GM19452 (cell line): ENCODE data around the gene CXorf58.
A peak's percentile ranks its signal among the peaks of the same experiment; 100 is the strongest.

Source experiments
- ATAC-seq: cut with Tn5 transposase; IDR thresholded peaks from one replicate; pipeline ENCODE4 v1.9.1; 2021; ENCODE audit not compliant: unreplicated experiment

The CXorf58 gene

GRCh38 chrX:23900220-23900797, 7.5 kb upstream of the CXorf58 start:
- no peak for ATAC-seq

- ATAC-seq = no peak
Measured at GRCh38 chrX:23901060-23901459, 6.7 kb upstream of the CXorf58 start.

- peak; percentile 58 for ATAC-seq
Measured at GRCh38 chrX:23901805-23902204, 6.0 kb upstream of the CXorf58 start.

GRCh38 chrX:23902419-23902818, 5.4 kb upstream of the CXorf58 start:
- no peak for ATAC-seq

GRCh38 chrX:23904096-23904495, 3.7 kb upstream of the CXorf58 start:
- no peak for ATAC-seq

GRCh38 chrX:23907111-23907497, 702 bp upstream of the CXorf58 start:
- no peak for ATAC-seq

- no peak for ATAC-seq
Measured at GRCh38 chrX:23908219-23909004, 606 bp downstream of the CXorf58 start.

- no peak for ATAC-seq
Measured at GRCh38 chrX:23911126-23911835, 3.5 kb downstream of the CXorf58 start.

- ATAC-seq = no peak
Measured at GRCh38 chrX:23919148-23919547, 11.3 kb downstream of the CXorf58 start.

- ATAC-seq = no peak
Measured at GRCh38 chrX:23919706-23920320, 12.0 kb downstream of the CXorf58 start.

- no peak for ATAC-seq
Measured at GRCh38 chrX:23926015-23926414, 18.2 kb downstream of the CXorf58 start.

GRCh38 chrX:23930894-23931604, 23.2 kb downstream of the CXorf58 start:
- no peak for ATAC-seq

GRCh38 chrX:23932046-23932445, 24.2 kb downstream of the CXorf58 start:
- no peak for ATAC-seq

- ATAC-seq = no peak
Measured at GRCh38 chrX:23935106-23935505, 27.3 kb downstream of the CXorf58 start.

- ATAC-seq = no peak
Measured at GRCh38 chrX:23936180-23936579, 28.4 kb downstream of the CXorf58 start.

- ATAC-seq = no peak
Measured at GRCh38 chrX:23937100-23937499, 29.3 kb downstream of the CXorf58 start.

- no peak for ATAC-seq
Measured at GRCh38 chrX:23938690-23939089, 30.9 kb downstream of the CXorf58 start.

- no peak for ATAC-seq
Measured at GRCh38 chrX:23939203-23939602, 31.4 kb downstream of the CXorf58 start.

GRCh38 chrX:23944234-23944633, 36.4 kb downstream of the CXorf58 start:
- no peak for ATAC-seq

- ATAC-seq = no peak
Measured at GRCh38 chrX:23945206-23945605, 37.4 kb downstream of the CXorf58 start.

GRCh38 chrX:23952391-23952790, 44.6 kb downstream of the CXorf58 start:
- no peak for ATAC-seq
